Measurements from ENCODE around the gene CDC6. TPM values are rescaled to one million over a fixed set of nuclear protein-coding genes. Genes with fewer than 3 reads are reported as not detected.

Gene CDC6
- total RNA-seq, 1 donor from 2014 or later: 3.7 TPM

GRCh38 chr17:40333781-40334448 is 46.2 kb downstream of the CDC6 start:
- peaks cover 97% of the 10 kb centered on the region for H3K4me1 ChIP-seq
- H3K4me3 ChIP-seq: no peak overlapping the region
- H3K27me3 ChIP-seq: no peaks in the 10 kb centered on the region
- peak overlapping the region; percentile 81 for H3K27ac ChIP-seq
- no peaks in the 10 kb centered on the region for H3K36me3 ChIP-seq
- intact Hi-C loops (cut with DNase I): no loop called here
- no peaks in the 10 kb centered on the region for H3K9me3 ChIP-seq
- no peak for DNase-seq (ENCODE audit: extremely low spot score in 2 of 2)
- TF ChIP-seq POLR2AphosphoS5 (IDR thresholded peaks at IDR 0.05; ENCODE audit: insufficient read depth in 1 of 2, low read depth in 1 of 2) (no peak), CTCF (IDR thresholded peaks at IDR 0.05) (no peak), POLR2A (IDR thresholded peaks at IDR 0.05) (no peak)

GRCh38 chr17:40335620-40336019 is 47.9 kb downstream of the CDC6 start:
- intact Hi-C loops (cut with DNase I): no loop called here
- DNase-seq (ENCODE audit: extremely low spot score in 2 of 2): no peak
- H3K9me3 ChIP-seq: no peaks in the 10 kb centered on the region
- no peak for TF ChIP-seq CTCF (IDR thresholded peaks at IDR 0.05)
- TF ChIP-seq POLR2A (IDR thresholded peaks at IDR 0.05): no peak
- TF ChIP-seq POLR2AphosphoS5 (IDR thresholded peaks at IDR 0.05; ENCODE audit: insufficient read depth in 1 of 2, low read depth in 1 of 2): peak in 1 of 2 donors; percentile 47
- H3K4me3 ChIP-seq: no peak overlapping the region
- peaks cover 97% of the 10 kb centered on the region for H3K4me1 ChIP-seq
- no peaks in the 10 kb centered on the region for H3K27me3 ChIP-seq
- peak overlapping the region; percentile 81 for H3K27ac ChIP-seq
- no peaks in the 10 kb centered on the region for H3K36me3 ChIP-seq

- Histone ChIP-seq H3K27me3 (no peaks in the 10 kb centered on the region), H3K36me3 (no peaks in the 10 kb centered on the region), H3K9me3 (no peaks in the 10 kb centered on the region), H3K4me1 (peaks cover 89% of the 10 kb centered on the region), H3K4me3 (no peak overlapping the region), H3K27ac (peak overlapping the region; percentile 81)
- no peak for TF ChIP-seq POLR2AphosphoS5 (IDR thresholded peaks at IDR 0.05; ENCODE audit: insufficient read depth in 1 of 2, low read depth in 1 of 2)
- TF ChIP-seq CTCF (IDR thresholded peaks at IDR 0.05): no peak
- no peak for TF ChIP-seq POLR2A (IDR thresholded peaks at IDR 0.05)
- DNase-seq (ENCODE audit: extremely low spot score in 2 of 2): no peak
- intact Hi-C loops (cut with DNase I): no loop called here
These were observed 49.7 kb downstream of the CDC6 start for GRCh38 chr17:40337351-40337750.

GRCh38 chr17:40338058-40338457 is 50.4 kb downstream of the CDC6 start:
- no peaks in the 10 kb centered on the region for H3K36me3 ChIP-seq
- H3K4me1 ChIP-seq: peaks cover 89% of the 10 kb centered on the region
- DNase-seq (ENCODE audit: extremely low spot score in 2 of 2): no peak
- no peak overlapping the region for H3K4me3 ChIP-seq
- no peaks in the 10 kb centered on the region for H3K9me3 ChIP-seq
- peak overlapping the region; percentile 81 for H3K27ac ChIP-seq
- no peaks in the 10 kb centered on the region for H3K27me3 ChIP-seq
- TF ChIP-seq POLR2A (IDR thresholded peaks at IDR 0.05): no peak
- TF ChIP-seq CTCF (IDR thresholded peaks at IDR 0.05): no peak
- TF ChIP-seq POLR2AphosphoS5 (IDR thresholded peaks at IDR 0.05; ENCODE audit: insufficient read depth in 1 of 2, low read depth in 1 of 2): no peak
- intact Hi-C loops (cut with DNase I): no loop called here

GRCh38 chr17:40338941-40339649 is 51.4 kb downstream of the CDC6 start:
- Histone ChIP-seq H3K4me1 (peaks cover 89% of the 10 kb centered on the region), H3K4me3 (no peak overlapping the region), H3K36me3 (no peaks in the 10 kb centered on the region), H3K9me3 (no peaks in the 10 kb centered on the region), H3K27me3 (no peaks in the 10 kb centered on the region), H3K27ac (peak overlapping the region; percentile 97)
- no peak for DNase-seq (ENCODE audit: extremely low spot score in 2 of 2)
- TF ChIP-seq POLR2A (IDR thresholded peaks at IDR 0.05) (no peak), POLR2AphosphoS5 (IDR thresholded peaks at IDR 0.05; ENCODE audit: insufficient read depth in 1 of 2, low read depth in 1 of 2) (peak in 1 of 2 donors; percentile 40)
- intact Hi-C loops (cut with DNase I): no loop called here
